Liver (tissue), 9 donors: ENCODE data around the gene NOC4L. TPM values are rescaled to one million over a fixed set of nuclear protein-coding genes. Genes with fewer than 3 reads are reported as not detected.

Experiments used
- DNase-seq: peaks from one replicate; pipeline ENCODE4 v3.0.0-alpha.2; 2017; ENCODE audit warnings: low spot score
- H3K27ac ChIP-seq, 2 donors: one replicate each; pipeline ENCODE4 v1.7.0; 2013; ENCODE audit warnings: inconsistent platforms in 2 of 2, low read length in 2 of 2, control low read depth in 1 of 2, low read depth in 1 of 2, mild to moderate bottlenecking in 1 of 2
- H3K27me3 ChIP-seq, 4 donors: one replicate each; pipeline versions ENCODE4 v1.6.1 to v1.7.0; 2013; ENCODE audit warnings: low read length in 3 of 4, inconsistent platforms in 1 of 4, mild to moderate bottlenecking in 1 of 4, moderate library complexity in 1 of 4; ENCODE audit not compliant: control insufficient read depth in 4 of 4, insufficient read depth in 4 of 4
- H3K36me3 ChIP-seq, 4 donors: one replicate each; pipeline versions ENCODE4 v1.6.1 to v1.7.0; 2013; ENCODE audit warnings: low read length in 3 of 4, mild to moderate bottlenecking in 3 of 4, low read depth in 1 of 4, moderate library complexity in 1 of 4; ENCODE audit not compliant: control insufficient read depth in 4 of 4, insufficient read depth in 3 of 4
- H3K4me1 ChIP-seq, 4 donors: one replicate each; pipeline versions ENCODE4 v1.6.1 to v1.7.0; 2013; ENCODE audit warnings: low read length in 3 of 4, mild to moderate bottlenecking in 3 of 4, moderate library complexity in 1 of 4; ENCODE audit not compliant: control insufficient read depth in 4 of 4, insufficient read depth in 4 of 4
- H3K4me3 ChIP-seq, 3 donors: one replicate each; pipeline versions ENCODE4 v1.6.1 to v1.7.0; 2013; ENCODE audit warnings: low read length in 3 of 3, control low read depth in 1 of 3, low read depth in 1 of 3, mild to moderate bottlenecking in 1 of 3
- H3K9ac ChIP-seq, 2 donors: one replicate each; pipeline ENCODE4 v1.7.0; 2013; ENCODE audit warnings: low read length in 2 of 2, mild to moderate bottlenecking in 2 of 2, moderate library complexity in 2 of 2, control low read depth in 1 of 2, low read depth in 1 of 2
- H3K9me3 ChIP-seq, 4 donors: one replicate each; pipeline versions ENCODE4 v1.6.1 to v1.7.0; 2013; ENCODE audit warnings: low read length in 3 of 4; ENCODE audit not compliant: control insufficient read depth in 4 of 4
- CTCF ChIP-seq: fragments of 150-350 bp; IDR thresholded peaks from 2 replicates; pipeline ENCODE4 v1.5.1; 2017; ENCODE audit warnings: improper control_type of control experiment, low read depth, low read length; ENCODE audit not compliant: missing input control
- EGR1 ChIP-seq, 2 donors: IDR thresholded peaks; 2 replicates each; pipeline ENCODE4 v1.6.1; 2016 to 2018; ENCODE audit warnings: antibody characterized with exemption in 2 of 2, low read depth in 2 of 2
- FOXA1 ChIP-seq: IDR thresholded peaks from 2 replicates; pipeline ENCODE4 v1.6.1; 2016; ENCODE audit warnings: antibody characterized with exemption
- FOXA2 ChIP-seq: IDR thresholded peaks from 2 replicates; pipeline ENCODE4 v1.6.1; 2016; ENCODE audit warnings: antibody characterized with exemption
- GABPA ChIP-seq, 2 donors: IDR thresholded peaks in 1 of 2; conservative IDR thresholded peaks in 1 of 2; 2 replicates each; pipeline ENCODE4 v1.6.1; 2016; ENCODE audit warnings: antibody characterized with exemption in 2 of 2, mild to moderate bottlenecking in 1 of 2, moderate library complexity in 1 of 2
- HNF4A ChIP-seq, 2 donors: conservative IDR thresholded peaks; 2 replicates each; pipeline ENCODE4 v1.6.1; 2016; ENCODE audit warnings: antibody characterized with exemption in 2 of 2, mild to moderate bottlenecking in 2 of 2
- HNF4G ChIP-seq: IDR thresholded peaks from 2 replicates; pipeline ENCODE4 v1.6.1; 2016; ENCODE audit warnings: antibody characterized with exemption
- JUND ChIP-seq, 2 donors: IDR thresholded peaks; 2 replicates each; pipeline ENCODE4 v1.6.1; 2016; ENCODE audit warnings: antibody characterized with exemption in 2 of 2
- MAX ChIP-seq: IDR thresholded peaks from 2 replicates; pipeline ENCODE4 v1.6.1; 2016; ENCODE audit warnings: antibody characterized with exemption
- NR2F2 ChIP-seq: IDR thresholded peaks from 2 replicates; pipeline ENCODE4 v1.6.1; 2016; ENCODE audit warnings: antibody characterized with exemption
- RAD21 ChIP-seq, 2 donors: IDR thresholded peaks; 2 replicates each; pipeline ENCODE4 v1.6.1; 2016; ENCODE audit warnings: antibody characterized with exemption in 2 of 2, mild to moderate bottlenecking in 2 of 2
- REST ChIP-seq: IDR thresholded peaks from 2 replicates; pipeline ENCODE4 v1.6.1; 2016; ENCODE audit warnings: antibody characterized with exemption, mild to moderate bottlenecking
- RXRA ChIP-seq, 2 donors: IDR thresholded peaks; 2 replicates each; pipeline ENCODE4 v1.6.1; 2017 to 2018; ENCODE audit warnings: antibody characterized with exemption in 2 of 2, mild to moderate bottlenecking in 1 of 2
- SP1 ChIP-seq: IDR thresholded peaks from 2 replicates; pipeline ENCODE4 v1.6.1; 2018; ENCODE audit warnings: antibody characterized with exemption, mild to moderate bottlenecking
- TAF1 ChIP-seq: conservative IDR thresholded peaks from 2 replicates; pipeline ENCODE4 v1.6.1; 2016; ENCODE audit warnings: antibody characterized with exemption, mild to moderate bottlenecking
- YY1 ChIP-seq: IDR thresholded peaks from 2 replicates; pipeline ENCODE4 v1.6.1; 2016; ENCODE audit warnings: antibody characterized with exemption, mild to moderate bottlenecking
- WGBS: extraction: QIAGEN DNeasy Blood & Tissue Kit; methylation state at CpG from one replicate; pipeline ENCODE4 v1.1.7; 2013; 5-methylcytosine and 5-hydroxymethylcytosine counted together
- polyA plus RNA-seq, 2 donors: library from polyadenylated mRNA; stranded (reverse) in 1 of 2; unstranded in 1 of 2; fragments of 200-250 nt in 1 of 2; fragments of >200 nt in 1 of 2; fragmentation: Nextera tagmentation in 1 of 2; extraction: Ambion mirVana in 1 of 2; gene quantifications; one replicate each; pipeline versions ENCODE4 v1.2.1 to v1.2.3, GENCODE V29; 2013 to 2015
- total RNA-seq, 2 donors: library from RNA; depleted of rRNA; stranded (reverse); fragments of >200 nt; gene quantifications; one replicate each; pipeline ENCODE4 v1.2.3, GENCODE V29; 2014
- TF ChIP-seq, protein P1 (sequence below): IDR thresholded peaks from 2 replicates; pipeline ENCODE4 v1.6.1; 2016; ENCODE audit warnings: antibody characterized with exemption
- TF ChIP-seq, protein P2 (sequence below): IDR thresholded peaks from 2 replicates; pipeline ENCODE4 v1.6.1; 2016; ENCODE audit warnings: antibody characterized with exemption
- donor health status: healthy.
- donor health status: healthy.
- donor health status: healthy.
- donor health status: healthy.
- donor health status: healthy.

NOC4L gene
- total and polyA plus RNA-seq, 4 donors, result 6.4 to 11.6 (median 8.4) TPM

DNA sequence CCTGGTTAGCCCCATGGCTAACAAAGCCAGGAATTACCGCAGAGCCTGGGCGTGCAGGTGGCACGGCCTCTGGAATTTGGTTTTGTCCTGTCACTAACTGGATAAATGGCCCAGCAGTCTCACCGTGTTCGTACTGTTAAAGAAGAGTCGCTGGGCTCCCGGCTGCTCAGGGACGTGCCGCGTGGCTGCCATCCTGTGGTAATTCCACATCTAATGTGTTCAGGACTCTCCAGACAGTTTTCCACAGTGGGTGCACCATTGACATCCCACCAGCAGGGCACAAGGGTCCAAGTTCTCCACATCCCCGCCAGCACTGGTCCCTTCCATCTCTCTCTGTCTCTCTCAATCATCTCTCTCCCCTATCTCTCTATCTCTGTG, 19.6 kb downstream of the NOC4L start:
- H3K4me1 ChIP-seq, result peaks cover 2 to 14% (median 11%) of the 10 kb centered on the region in 4 donors
- H3K36me3 ChIP-seq, result no peaks in the 10 kb centered on the region
- TF ChIP-seq FOXA2 (no peak), CTCF (peak; percentile 11)
- DNase-seq, result no peak
- no peak overlapping the region for H3K4me3 ChIP-seq
- no peaks in the 10 kb centered on the region for H3K9me3 ChIP-seq
- no peak overlapping the region for H3K9ac ChIP-seq
- no peak overlapping the region for H3K27ac ChIP-seq
- 74% methylated on average over 11 of the region's 11 CpGs for WGBS
- no peaks in the 10 kb centered on the region for H3K27me3 ChIP-seq

DNA sequence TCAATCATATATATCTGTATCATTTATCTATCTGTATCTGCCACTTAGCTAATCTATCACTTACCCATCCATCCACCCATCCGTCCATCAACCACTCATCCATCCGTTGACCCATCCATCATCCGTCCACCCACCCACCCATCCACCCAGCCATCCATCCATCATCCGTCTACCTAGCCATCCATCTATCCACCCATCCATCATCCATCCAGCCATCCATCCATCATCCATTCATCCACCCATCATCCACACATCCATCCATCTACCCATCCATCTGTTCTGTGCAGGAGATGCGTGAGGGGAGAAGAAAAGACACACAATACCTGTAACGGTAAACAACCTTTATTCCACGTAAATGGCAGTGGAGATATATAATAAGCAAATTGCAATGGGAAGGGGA, 20.2 kb downstream of the NOC4L start:
- DNase-seq, result no peak
- H3K9ac ChIP-seq, result no peak overlapping the region
- no peak overlapping the region for H3K4me3 ChIP-seq
- peaks cover 2 to 14% (median 11%) of the 10 kb centered on the region in 4 donors for H3K4me1 ChIP-seq
- H3K36me3 ChIP-seq, result no peaks in the 10 kb centered on the region
- 80% methylated on average over 7 of the region's 7 CpGs for WGBS
- TF ChIP-seq, protein P1, sequence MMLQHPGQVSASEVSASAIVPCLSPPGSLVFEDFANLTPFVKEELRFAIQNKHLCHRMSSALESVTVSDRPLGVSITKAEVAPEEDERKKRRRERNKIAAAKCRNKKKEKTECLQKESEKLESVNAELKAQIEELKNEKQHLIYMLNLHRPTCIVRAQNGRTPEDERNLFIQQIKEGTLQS, result no peak
- no peak for TF ChIP-seq FOXA2
- no peak for TF ChIP-seq EGR1 (IDR thresholded peaks at IDR 0.05; ENCODE audit: low read depth in 2 of 2)
- TF ChIP-seq HNF4G, result no peak
- no peak for TF ChIP-seq TAF1
- no peak for TF ChIP-seq GABPA (IDR thresholded peaks at IDR 0.05 in 1 of 2, conservative IDR thresholded peaks at IDR 0.05 in 1 of 2)
- no peak for TF ChIP-seq FOXA1
- no peak for TF ChIP-seq SP1
- no peak for TF ChIP-seq REST
- TF ChIP-seq NR2F2, result no peak
- no peak for TF ChIP-seq HNF4A (conservative IDR thresholded peaks at IDR 0.05)
- no peak for TF ChIP-seq MAX
- TF ChIP-seq, protein P2, sequence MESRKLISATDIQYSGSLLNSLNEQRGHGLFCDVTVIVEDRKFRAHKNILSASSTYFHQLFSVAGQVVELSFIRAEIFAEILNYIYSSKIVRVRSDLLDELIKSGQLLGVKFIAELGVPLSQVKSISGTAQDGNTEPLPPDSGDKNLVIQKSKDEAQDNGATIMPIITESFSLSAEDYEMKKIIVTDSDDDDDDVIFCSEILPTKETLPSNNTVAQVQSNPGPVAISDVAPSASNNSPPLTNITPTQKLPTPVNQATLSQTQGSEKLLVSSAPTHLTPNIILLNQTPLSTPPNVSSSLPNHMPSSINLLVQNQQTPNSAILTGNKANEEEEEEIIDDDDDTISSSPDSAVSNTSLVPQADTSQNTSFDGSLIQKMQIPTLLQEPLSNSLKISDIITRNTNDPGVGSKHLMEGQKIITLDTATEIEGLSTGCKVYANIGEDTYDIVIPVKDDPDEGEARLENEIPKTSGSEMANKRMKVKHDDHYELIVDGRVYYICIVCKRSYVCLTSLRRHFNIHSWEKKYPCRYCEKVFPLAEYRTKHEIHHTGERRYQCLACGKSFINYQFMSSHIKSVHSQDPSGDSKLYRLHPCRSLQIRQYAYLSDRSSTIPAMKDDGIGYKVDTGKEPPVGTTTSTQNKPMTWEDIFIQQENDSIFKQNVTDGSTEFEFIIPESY, result no peak
- no peak for TF ChIP-seq JUND (IDR thresholded peaks at IDR 0.05)
- TF ChIP-seq RAD21 (IDR thresholded peaks at IDR 0.05), result no peak
- no peak for TF ChIP-seq YY1
- TF ChIP-seq CTCF, result no peak
- no peak for TF ChIP-seq RXRA (IDR thresholded peaks at IDR 0.05)
- H3K27ac ChIP-seq, result no peak overlapping the region
- no peaks in the 10 kb centered on the region for H3K9me3 ChIP-seq
- peaks cover 0 to 2% (median 0%) of the 10 kb centered on the region in 4 donors for H3K27me3 ChIP-seq
